SK-N-MC (cell line): ENCODE data around the gene ST6GALNAC5.

Experiments used
- EZH2 ChIP-seq: fragments of 200-600 bp; sonication (generic); IDR thresholded peaks from one replicate; pipeline ENCODE4 v1.6.1; 2017; ENCODE audit warnings: antibody characterized with exemption
- POLR2AphosphoS5 ChIP-seq: IDR thresholded peaks from 2 replicates; pipeline ENCODE4 v1.6.1; 2012; ENCODE audit warnings: mild to moderate bottlenecking, low read depth, low read length, borderline replicate concordance

GRCh38 chr1:77014073-77014788 lies 147.0 kb downstream of the ST6GALNAC5 start:
- no peak for TF ChIP-seq POLR2AphosphoS5
- no peak for TF ChIP-seq EZH2
